ENCODE measurements around the gene RALBP1.

The RALBP1 gene

GRCh38 chr18:9565407-9565806, 90.1 kb downstream of the RALBP1 start:
- H2BK120ac ChIP-seq (ENCODE audit: low read depth, low read length) = no peak overlapping the region
- H2BK5ac ChIP-seq (ENCODE audit: low read depth, low read length, poor library complexity, severe bottlenecking) = no peak overlapping the region
- peaks cover 26% of the 10 kb centered on the region for H3K79me1 ChIP-seq (replicated peaks; ENCODE audit: low read length, poor library complexity, severe bottlenecking)
- no peak overlapping the region for H3K9ac ChIP-seq (ENCODE audit: low read length)
- H3K27ac ChIP-seq (ENCODE audit: low read length, poor library complexity, severe bottlenecking) = no peak overlapping the region
- H3K4me3 ChIP-seq (ENCODE audit: insufficient read depth in 1 of 2, low read depth in 1 of 2, low read length in 2 of 2) = no peak overlapping the region
- DNase-seq = no peak
- no peak overlapping the region for H3K18ac ChIP-seq (ENCODE audit: low read depth in 1 of 2, low read length in 2 of 2)
- no peak overlapping the region for H3K4me2 ChIP-seq (ENCODE audit: low read length, poor library complexity, severe bottlenecking)
- H4K8ac ChIP-seq (ENCODE audit: low read length) = no peak overlapping the region
- H3K23ac ChIP-seq (ENCODE audit: low read length in 2 of 2) = no peak overlapping the region
- no peak overlapping the region for H2AK5ac ChIP-seq (ENCODE audit: low read length, severe bottlenecking)
- H3K36me3 ChIP-seq (ENCODE audit: control insufficient read depth in 1 of 2, insufficient read depth in 2 of 2, low read depth in 1 of 2, low read length in 2 of 2) = peaks cover 28 to 84% of the 10 kb centered on the region in 2 experiments
- H2AFZ ChIP-seq (ENCODE audit: low read depth, low read length) = no peak overlapping the region
- H2BK12ac ChIP-seq (ENCODE audit: low read length in 2 of 2) = no peak overlapping the region
- H4K91ac ChIP-seq (ENCODE audit: low read length) = no peak overlapping the region
- WGBS = 92% methylated on average over 2 of the region's 2 CpGs
- no peak overlapping the region for H2BK15ac ChIP-seq (ENCODE audit: low read depth, poor library complexity, severe bottlenecking)
- no peak overlapping the region for H3K4ac ChIP-seq (ENCODE audit: low read depth in 1 of 2, low read length in 2 of 2)
- no peaks in the 10 kb centered on the region for H3K9me3 ChIP-seq (ENCODE audit: control insufficient read depth, low read length)
- H3K27me3 ChIP-seq (ENCODE audit: control insufficient read depth in 1 of 2, insufficient read depth in 1 of 2, low read length in 2 of 2) = no peaks in the 10 kb centered on the region
- no peaks in the 10 kb centered on the region for H3K4me1 ChIP-seq (ENCODE audit: control insufficient read depth, insufficient read depth, low read depth, low read length)
- no peak overlapping the region for H3K14ac ChIP-seq (ENCODE audit: low read length in 2 of 2)

- H3K9me3 ChIP-seq (ENCODE audit: control insufficient read depth, low read length) = no peaks in the 10 kb centered on the region
- peaks cover 15 to 83% of the 10 kb centered on the region in 2 experiments for H3K36me3 ChIP-seq (ENCODE audit: control insufficient read depth in 1 of 2, insufficient read depth in 2 of 2, low read depth in 1 of 2, low read length in 2 of 2)
- H3K23ac ChIP-seq (ENCODE audit: low read length in 2 of 2) = no peak overlapping the region
- H3K9ac ChIP-seq (ENCODE audit: low read length) = no peak overlapping the region
- no peak overlapping the region for H3K4me3 ChIP-seq (ENCODE audit: insufficient read depth in 1 of 2, low read depth in 1 of 2, low read length in 2 of 2)
- H2AFZ ChIP-seq (ENCODE audit: low read depth, low read length) = no peak overlapping the region
- DNase-seq = no peak
- H2BK15ac ChIP-seq (ENCODE audit: low read depth, poor library complexity, severe bottlenecking) = no peak overlapping the region
- no peak overlapping the region for H3K18ac ChIP-seq (ENCODE audit: low read depth in 1 of 2, low read length in 2 of 2)
- H4K91ac ChIP-seq (ENCODE audit: low read length) = no peak overlapping the region
- no peak overlapping the region for H3K14ac ChIP-seq (ENCODE audit: low read length in 2 of 2)
- no peak overlapping the region for H2BK5ac ChIP-seq (ENCODE audit: low read depth, low read length, poor library complexity, severe bottlenecking)
- H2AK5ac ChIP-seq (ENCODE audit: low read length, severe bottlenecking) = no peak overlapping the region
- no peak overlapping the region for H2BK12ac ChIP-seq (ENCODE audit: low read length in 2 of 2)
- H3K79me1 ChIP-seq (replicated peaks; ENCODE audit: low read length, poor library complexity, severe bottlenecking) = peaks cover 25% of the 10 kb centered on the region
- H3K4me2 ChIP-seq (ENCODE audit: low read length, poor library complexity, severe bottlenecking) = no peak overlapping the region
- no peak overlapping the region for H3K4ac ChIP-seq (ENCODE audit: low read depth in 1 of 2, low read length in 2 of 2)
- H4K8ac ChIP-seq (ENCODE audit: low read length) = no peak overlapping the region
- H3K4me1 ChIP-seq (ENCODE audit: control insufficient read depth, insufficient read depth, low read depth, low read length) = no peaks in the 10 kb centered on the region
- H3K27ac ChIP-seq (ENCODE audit: low read length, poor library complexity, severe bottlenecking) = no peak overlapping the region
- H3K27me3 ChIP-seq (ENCODE audit: control insufficient read depth in 1 of 2, insufficient read depth in 1 of 2, low read length in 2 of 2) = no peaks in the 10 kb centered on the region
- no peak overlapping the region for H2BK120ac ChIP-seq (ENCODE audit: low read depth, low read length)
Measured at GRCh38 chr18:9568186-9568585, 92.9 kb downstream of the RALBP1 start.

DNA sequence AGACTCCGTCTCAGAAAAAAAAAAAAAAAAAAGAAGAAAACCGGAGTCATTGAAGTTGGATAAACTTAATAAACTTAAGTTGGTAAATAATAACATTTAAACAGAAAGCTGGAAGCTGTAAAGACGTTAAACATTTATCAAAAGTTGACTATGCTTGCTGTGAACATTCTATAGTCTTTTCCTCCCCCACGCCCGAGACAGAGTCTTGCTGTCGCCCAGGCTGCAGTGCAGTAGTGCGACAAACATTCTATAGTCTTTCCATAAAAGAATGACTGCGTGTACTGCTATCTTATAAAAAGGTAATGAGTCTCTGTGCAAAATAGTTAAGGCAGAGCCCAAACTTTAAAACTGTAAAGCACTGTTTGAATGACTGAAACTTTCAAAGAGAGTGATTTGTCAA, 93.9 kb downstream of the RALBP1 start:
- H3K4me3 ChIP-seq (ENCODE audit: insufficient read depth in 1 of 2, low read depth in 1 of 2, low read length in 2 of 2) = no peak overlapping the region
- H2BK15ac ChIP-seq (ENCODE audit: low read depth, poor library complexity, severe bottlenecking) = no peak overlapping the region
- no peaks in the 10 kb centered on the region for H3K9me3 ChIP-seq (ENCODE audit: control insufficient read depth, low read length)
- 98% methylated on average over 4 of the region's 8 CpGs for WGBS
- H3K27ac ChIP-seq (ENCODE audit: low read length, poor library complexity, severe bottlenecking) = no peak overlapping the region
- no peak for DNase-seq
- H3K4me2 ChIP-seq (ENCODE audit: low read length, poor library complexity, severe bottlenecking) = no peak overlapping the region
- no peak overlapping the region for H3K14ac ChIP-seq (ENCODE audit: low read length in 2 of 2)
- H4K91ac ChIP-seq (ENCODE audit: low read length) = no peak overlapping the region
- H3K4me1 ChIP-seq (ENCODE audit: control insufficient read depth, insufficient read depth, low read depth, low read length) = no peaks in the 10 kb centered on the region
- no peak overlapping the region for H3K9ac ChIP-seq (ENCODE audit: low read length)
- H3K18ac ChIP-seq (ENCODE audit: low read depth in 1 of 2, low read length in 2 of 2) = no peak overlapping the region
- no peak overlapping the region for H3K4ac ChIP-seq (ENCODE audit: low read depth in 1 of 2, low read length in 2 of 2)
- no peak overlapping the region for H2BK12ac ChIP-seq (ENCODE audit: low read length in 2 of 2)
- H3K36me3 ChIP-seq (ENCODE audit: control insufficient read depth in 1 of 2, insufficient read depth in 2 of 2, low read depth in 1 of 2, low read length in 2 of 2) = peaks cover 15 to 84% of the 10 kb centered on the region in 2 experiments
- no peak overlapping the region for H2BK5ac ChIP-seq (ENCODE audit: low read depth, low read length, poor library complexity, severe bottlenecking)
- H3K79me1 ChIP-seq (replicated peaks; ENCODE audit: low read length, poor library complexity, severe bottlenecking) = peaks cover 24% of the 10 kb centered on the region
- H4K8ac ChIP-seq (ENCODE audit: low read length) = no peak overlapping the region
- no peak overlapping the region for H2BK120ac ChIP-seq (ENCODE audit: low read depth, low read length)
- no peak overlapping the region for H3K23ac ChIP-seq (ENCODE audit: low read length in 2 of 2)
- H2AFZ ChIP-seq (ENCODE audit: low read depth, low read length) = no peak overlapping the region
- no peak overlapping the region for H2AK5ac ChIP-seq (ENCODE audit: low read length, severe bottlenecking)
- H3K27me3 ChIP-seq (ENCODE audit: control insufficient read depth in 1 of 2, insufficient read depth in 1 of 2, low read length in 2 of 2) = no peaks in the 10 kb centered on the region

DNA sequence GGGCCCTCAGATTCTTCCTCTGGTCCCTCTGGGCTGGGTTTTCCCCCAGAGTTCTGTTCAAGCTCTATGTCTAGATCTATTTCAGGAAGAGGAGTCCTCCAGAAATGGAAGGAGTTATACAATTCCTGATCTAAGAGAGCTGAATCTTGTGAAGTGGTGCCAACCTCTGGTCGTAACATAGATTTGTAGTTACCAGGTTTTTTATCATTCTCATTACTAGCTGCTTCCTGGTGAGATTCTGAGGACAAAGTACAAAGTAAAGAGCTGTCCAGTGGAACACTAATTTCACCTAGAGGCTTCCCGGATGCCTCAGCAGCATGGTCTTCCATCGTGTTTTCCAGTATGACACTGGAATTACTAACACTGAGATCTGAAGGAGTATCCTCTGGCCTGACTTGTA, 94.9 kb downstream of the RALBP1 start:
- no peak overlapping the region for H3K4me2 ChIP-seq (ENCODE audit: low read length, poor library complexity, severe bottlenecking)
- no peak overlapping the region for H3K14ac ChIP-seq (ENCODE audit: low read length in 2 of 2)
- H3K9ac ChIP-seq (ENCODE audit: low read length) = no peak overlapping the region
- no peaks in the 10 kb centered on the region for H3K27me3 ChIP-seq (ENCODE audit: control insufficient read depth in 1 of 2, insufficient read depth in 1 of 2, low read length in 2 of 2)
- no peak overlapping the region for H2AFZ ChIP-seq (ENCODE audit: low read depth, low read length)
- DNase-seq = no peak
- 94% methylated on average over 3 of the region's 3 CpGs for WGBS
- no peak overlapping the region for H2BK12ac ChIP-seq (ENCODE audit: low read length in 2 of 2)
- H3K4me1 ChIP-seq (ENCODE audit: control insufficient read depth, insufficient read depth, low read depth, low read length) = no peaks in the 10 kb centered on the region
- no peak overlapping the region for H2BK15ac ChIP-seq (ENCODE audit: low read depth, poor library complexity, severe bottlenecking)
- H3K9me3 ChIP-seq (ENCODE audit: control insufficient read depth, low read length) = no peaks in the 10 kb centered on the region
- H4K91ac ChIP-seq (ENCODE audit: low read length) = no peak overlapping the region
- no peak overlapping the region for H3K18ac ChIP-seq (ENCODE audit: low read depth in 1 of 2, low read length in 2 of 2)
- peaks cover 15 to 90% of the 10 kb centered on the region in 2 experiments for H3K36me3 ChIP-seq (ENCODE audit: control insufficient read depth in 1 of 2, insufficient read depth in 2 of 2, low read depth in 1 of 2, low read length in 2 of 2)
- no peak overlapping the region for H2BK5ac ChIP-seq (ENCODE audit: low read depth, low read length, poor library complexity, severe bottlenecking)
- H3K79me1 ChIP-seq (replicated peaks; ENCODE audit: low read length, poor library complexity, severe bottlenecking) = peaks cover 23% of the 10 kb centered on the region
- no peak overlapping the region for H4K8ac ChIP-seq (ENCODE audit: low read length)
- H2BK120ac ChIP-seq (ENCODE audit: low read depth, low read length) = no peak overlapping the region
- no peak overlapping the region for H2AK5ac ChIP-seq (ENCODE audit: low read length, severe bottlenecking)
- no peak overlapping the region for H3K4me3 ChIP-seq (ENCODE audit: insufficient read depth in 1 of 2, low read depth in 1 of 2, low read length in 2 of 2)
- H3K4ac ChIP-seq (ENCODE audit: low read depth in 1 of 2, low read length in 2 of 2) = no peak overlapping the region
- H3K23ac ChIP-seq (ENCODE audit: low read length in 2 of 2) = no peak overlapping the region
- H3K27ac ChIP-seq (ENCODE audit: low read length, poor library complexity, severe bottlenecking) = no peak overlapping the region
